GM21360 (cell line): ENCODE measurements around the gene ZBTB43.
"Not testable (repeated sequence)": the region's sequence is repeated elsewhere in the genome, so short reads cannot be mapped to it uniquely, and the experiment has no call there.

Experiments used
- ATAC-seq: cut with Tn5 transposase; IDR thresholded peaks from one replicate; pipeline ENCODE4 v1.9.1; 2021; ENCODE audit warnings: mild to moderate bottlenecking, moderate library complexity; ENCODE audit not compliant: unreplicated experiment

The ZBTB43 gene

DNA sequence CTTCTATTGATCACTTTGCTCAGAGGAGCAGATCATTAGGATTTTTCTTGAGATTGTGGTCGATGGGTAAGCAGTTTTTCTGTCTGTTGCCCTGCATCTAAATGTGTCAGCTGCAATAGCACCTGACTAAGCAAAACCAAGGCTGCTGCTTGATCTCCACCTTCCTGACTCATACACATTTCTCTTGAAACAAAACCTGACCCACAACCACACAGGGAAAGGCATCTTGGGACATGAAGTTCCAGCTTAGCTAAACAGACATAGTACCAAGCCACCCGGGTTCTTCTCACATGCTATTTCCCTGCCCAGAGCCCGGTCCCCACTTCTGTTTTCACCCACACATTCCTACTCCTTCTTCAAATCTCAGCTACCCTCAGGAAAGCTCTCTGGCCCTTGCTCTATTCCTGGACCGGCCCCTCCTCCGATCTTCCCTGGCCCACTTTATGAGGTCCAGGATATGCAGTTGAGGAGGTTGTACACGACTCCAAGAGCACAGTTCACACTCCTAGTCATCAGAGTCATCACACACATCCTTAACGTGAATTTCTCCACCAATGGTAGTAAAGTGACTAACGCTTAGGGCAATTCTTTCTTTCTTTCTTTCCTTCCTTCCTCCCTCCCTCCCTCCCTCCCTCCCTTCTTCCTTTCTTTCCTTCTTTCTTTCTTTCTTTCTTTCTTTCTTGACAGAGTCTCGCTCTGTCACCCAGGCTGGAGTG is 16.0 kb upstream of the ZBTB43 start:
- no peak for ATAC-seq

DNA sequence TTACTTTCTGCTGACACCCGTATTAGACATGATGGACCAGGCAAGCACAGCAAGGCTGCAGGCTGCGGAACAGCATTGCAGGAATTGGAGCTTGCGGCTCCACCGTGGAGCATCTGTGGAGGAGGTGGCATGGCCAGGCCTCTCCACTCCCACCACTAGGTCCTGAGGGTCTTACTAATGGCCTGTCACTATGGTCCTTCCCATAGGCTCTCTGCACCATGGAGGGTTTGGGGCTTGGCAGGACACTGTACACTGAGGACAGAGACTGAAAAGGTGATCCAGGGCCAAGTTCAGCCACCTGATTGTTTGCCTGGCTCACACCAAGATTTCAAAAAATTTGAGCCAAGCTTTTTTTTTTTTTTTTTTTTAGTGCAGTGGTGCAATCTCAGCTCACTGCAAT is 14.3 kb upstream of the ZBTB43 start:
- no peak for ATAC-seq

DNA sequence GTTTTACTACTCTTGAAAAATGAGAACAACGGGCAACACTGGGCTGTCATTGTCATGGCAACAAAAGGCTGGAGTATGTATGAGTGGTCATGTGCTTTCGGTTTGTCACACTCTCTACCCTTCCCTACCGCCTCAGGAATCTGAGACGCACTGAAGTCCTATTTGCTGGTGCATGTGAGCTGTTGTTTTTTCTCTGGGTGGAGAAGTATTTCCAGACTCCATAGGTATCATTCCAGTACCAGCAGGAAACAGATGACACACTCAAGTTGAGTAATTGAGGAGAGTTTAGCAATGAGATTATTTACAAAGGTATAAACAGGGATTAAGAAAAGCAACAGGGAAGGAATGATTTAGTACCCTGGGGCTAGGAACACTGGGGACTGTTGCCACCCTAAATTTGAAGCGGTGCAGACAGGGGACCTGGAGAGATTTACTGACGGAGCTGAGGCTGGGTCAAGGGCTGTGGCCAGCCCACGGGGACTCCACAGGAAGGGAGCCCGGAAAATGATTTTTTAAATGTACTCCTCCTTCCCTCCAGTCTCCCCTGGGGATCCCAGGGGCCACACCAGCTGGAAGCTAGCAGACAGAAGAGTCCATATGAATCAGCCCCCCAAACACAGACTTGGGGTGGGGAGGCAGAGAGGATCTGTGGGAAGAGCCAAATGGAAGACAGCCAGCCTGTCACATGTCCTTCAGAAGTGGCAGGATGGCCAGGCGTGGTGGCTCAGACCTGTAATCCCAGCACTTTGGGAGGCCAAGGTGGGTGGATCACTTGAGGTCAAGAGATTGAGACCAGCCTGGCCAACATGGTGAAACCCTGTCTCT is 13.2 kb upstream of the ZBTB43 start:
- ATAC-seq, result no peak

GRCh38 chr9:126793686-126794417 is 11.0 kb upstream of the ZBTB43 start:
- ATAC-seq, result no peak

DNA sequence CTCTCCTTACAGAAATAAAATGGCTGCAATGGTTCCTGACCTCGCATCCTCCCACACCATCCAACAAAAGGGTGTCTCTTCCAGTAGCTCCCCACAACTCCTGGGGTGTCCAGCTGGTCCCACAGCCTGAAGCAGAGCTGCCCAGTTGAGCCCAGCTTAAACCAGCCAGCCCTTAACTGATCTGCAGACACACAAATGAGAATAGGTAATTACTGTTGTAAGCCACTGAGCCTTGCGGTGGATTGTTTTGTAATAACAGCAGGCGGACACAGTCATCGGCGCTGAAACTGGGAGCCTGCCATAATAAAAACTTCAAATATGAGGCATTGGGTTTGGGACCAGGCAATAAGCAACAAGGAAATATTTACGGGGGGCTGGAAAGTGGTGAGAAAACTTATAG is 10.4 kb upstream of the ZBTB43 start:
- no peak for ATAC-seq

- ATAC-seq, result no peak
Measured at GRCh38 chr9:126796758-126797157, 8.1 kb upstream of the ZBTB43 start.

DNA sequence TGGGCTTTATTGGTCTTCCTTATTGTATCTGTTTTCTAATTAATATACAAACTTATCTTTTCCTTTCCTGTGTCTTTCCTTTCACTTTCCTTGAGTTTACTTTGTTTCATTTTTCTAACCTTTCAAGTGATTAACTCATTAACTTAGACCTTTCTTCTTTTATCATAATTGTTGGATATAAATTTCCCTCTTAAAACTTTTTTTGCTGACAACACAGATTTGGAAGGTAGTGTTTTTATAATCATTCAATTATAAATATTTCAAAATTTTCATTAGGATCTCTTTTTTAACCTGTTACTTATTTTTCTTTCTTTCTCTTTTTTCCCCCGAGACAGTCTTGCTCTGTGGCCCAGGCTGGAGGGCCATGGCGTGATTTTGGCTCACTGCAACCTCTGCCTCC is 6.9 kb upstream of the ZBTB43 start:
- ATAC-seq, result no peak

DNA sequence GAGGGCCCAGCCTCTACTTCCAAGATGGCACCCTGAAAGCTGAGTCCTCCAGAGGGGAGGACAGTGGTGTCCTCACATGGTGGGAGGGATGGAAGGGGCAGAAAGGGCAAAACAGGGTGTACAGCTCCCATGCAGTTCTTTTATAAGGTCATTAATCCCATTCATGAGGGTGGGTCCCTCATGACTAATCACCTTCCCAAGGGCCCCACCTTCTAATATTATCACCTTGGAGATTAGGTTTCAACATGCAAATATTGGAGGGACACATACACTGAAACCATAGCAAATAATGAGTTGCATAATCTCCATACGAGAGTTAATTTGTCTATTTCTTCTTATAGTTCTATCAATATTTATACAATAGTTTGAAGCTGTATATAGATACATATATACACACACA is 5.8 kb upstream of the ZBTB43 start:
- no peak for ATAC-seq

- ATAC-seq, result no peak
Measured at GRCh38 chr9:126802318-126803059, 2.4 kb upstream of the ZBTB43 start.

DNA sequence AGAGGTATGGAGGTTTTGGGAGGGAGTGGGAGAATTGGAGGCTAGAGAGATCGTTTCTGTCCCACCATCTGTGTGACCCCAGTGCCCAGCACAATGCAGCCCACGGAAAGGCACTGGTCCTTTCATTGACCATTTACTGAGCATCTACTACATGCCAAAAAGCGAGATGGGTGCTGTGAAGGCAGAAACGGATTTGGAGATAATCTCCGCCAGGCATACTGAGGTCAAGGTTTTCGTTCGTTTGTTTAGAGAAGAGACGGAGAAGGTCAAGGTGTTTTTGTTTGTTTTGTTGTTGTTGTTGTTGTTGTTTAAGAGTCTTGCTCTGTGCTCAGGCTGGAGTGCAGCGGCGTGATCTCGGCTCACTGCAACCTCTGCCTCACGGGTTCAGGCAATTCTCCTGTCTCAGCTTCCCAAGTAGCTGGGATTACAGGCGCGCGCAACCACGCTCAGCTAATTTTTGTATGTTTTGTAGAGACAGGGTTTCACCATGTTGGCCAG is 593 bp upstream of the ZBTB43 start:
- ATAC-seq, result no peak

GRCh38 chr9:126805554-126806262 is 868 bp downstream of the ZBTB43 start:
- peak; percentile 82 for ATAC-seq

- ATAC-seq, result no peak
Measured at GRCh38 chr9:126806336-126806735, 1.5 kb downstream of the ZBTB43 start.

- ATAC-seq, result no peak
Measured at GRCh38 chr9:126809068-126809467, 4.2 kb downstream of the ZBTB43 start.

- not testable (repeated sequence) for ATAC-seq
Measured at GRCh38 chr9:126810221-126810620, 5.4 kb downstream of the ZBTB43 start.

DNA sequence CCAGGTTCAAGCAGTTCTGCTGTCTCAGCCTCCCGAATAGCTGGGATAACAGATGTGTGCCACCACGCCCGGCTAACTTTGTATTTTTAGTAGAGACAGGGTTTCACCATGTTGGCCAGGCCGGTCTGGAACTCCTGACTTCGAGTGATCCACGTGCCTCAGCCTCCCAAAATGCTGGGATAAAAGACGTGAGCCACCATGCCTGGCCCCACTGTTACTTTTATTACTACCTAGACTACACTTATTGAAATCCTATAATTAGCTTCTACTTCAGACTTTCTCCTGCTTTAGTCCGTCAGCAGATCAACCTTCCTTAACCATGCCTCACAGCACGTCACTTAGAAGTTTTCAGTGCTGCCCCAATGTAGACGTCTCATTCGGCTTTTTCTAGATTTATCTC is 8.2 kb downstream of the ZBTB43 start:
- no peak for ATAC-seq

GRCh38 chr9:126814091-126814490 is 9.3 kb downstream of the ZBTB43 start:
- ATAC-seq, result no peak

- ATAC-seq, result not testable (repeated sequence)
Measured at GRCh38 chr9:126817615-126818014, 12.8 kb downstream of the ZBTB43 start.

DNA sequence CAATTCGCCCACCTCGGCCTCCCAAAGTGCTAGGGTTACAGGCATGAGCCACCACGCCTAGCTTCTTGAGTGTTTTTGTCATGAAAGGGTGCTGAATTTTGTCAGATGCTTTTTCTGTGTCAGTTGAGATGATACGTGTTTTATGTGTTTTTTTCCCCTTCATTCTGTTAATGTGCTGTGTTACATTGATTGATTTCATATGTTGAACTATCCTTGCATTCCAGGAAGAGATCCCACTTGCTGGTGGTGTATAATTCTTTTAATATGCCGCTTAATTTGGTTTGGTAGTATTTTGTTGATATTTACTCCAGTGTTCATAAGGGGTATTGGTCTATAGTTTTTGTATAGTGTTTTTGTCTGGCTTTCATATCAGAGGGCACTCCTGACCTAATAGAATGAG is 13.6 kb downstream of the ZBTB43 start:
- ATAC-seq, result no peak

GRCh38 chr9:126819482-126819881 is 14.6 kb downstream of the ZBTB43 start:
- no peak for ATAC-seq

DNA sequence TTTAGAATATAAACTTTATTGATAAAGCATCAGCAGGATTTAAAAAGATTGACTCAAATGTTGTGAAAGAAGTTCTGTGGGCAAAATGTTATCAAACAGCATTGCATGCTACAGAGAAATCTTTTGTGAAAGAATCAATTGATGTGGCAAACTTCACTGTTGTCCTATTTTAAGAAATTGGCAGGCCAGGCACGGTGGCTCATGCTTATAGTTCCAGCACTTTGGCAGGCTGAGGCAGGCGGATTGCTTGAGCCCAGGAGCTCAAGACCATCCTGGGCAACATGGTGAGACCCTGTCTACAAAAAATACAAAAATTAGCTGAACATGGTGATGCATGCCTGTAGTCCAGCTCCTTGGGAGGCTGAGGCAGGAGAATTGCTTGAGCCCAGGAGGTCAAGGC is 17.4 kb downstream of the ZBTB43 start:
- ATAC-seq, result no peak
